GM10847 (cell line): ENCODE measurements around the gene LINC01488.

Source experiments
- POLR2A ChIP-seq: IDR thresholded peaks from 2 replicates; pipeline ENCODE4 v1.6.1; 2011; ENCODE audit not compliant: insufficient read length; ENCODE audit errors: extremely low read depth

Gene LINC01488

DNA sequence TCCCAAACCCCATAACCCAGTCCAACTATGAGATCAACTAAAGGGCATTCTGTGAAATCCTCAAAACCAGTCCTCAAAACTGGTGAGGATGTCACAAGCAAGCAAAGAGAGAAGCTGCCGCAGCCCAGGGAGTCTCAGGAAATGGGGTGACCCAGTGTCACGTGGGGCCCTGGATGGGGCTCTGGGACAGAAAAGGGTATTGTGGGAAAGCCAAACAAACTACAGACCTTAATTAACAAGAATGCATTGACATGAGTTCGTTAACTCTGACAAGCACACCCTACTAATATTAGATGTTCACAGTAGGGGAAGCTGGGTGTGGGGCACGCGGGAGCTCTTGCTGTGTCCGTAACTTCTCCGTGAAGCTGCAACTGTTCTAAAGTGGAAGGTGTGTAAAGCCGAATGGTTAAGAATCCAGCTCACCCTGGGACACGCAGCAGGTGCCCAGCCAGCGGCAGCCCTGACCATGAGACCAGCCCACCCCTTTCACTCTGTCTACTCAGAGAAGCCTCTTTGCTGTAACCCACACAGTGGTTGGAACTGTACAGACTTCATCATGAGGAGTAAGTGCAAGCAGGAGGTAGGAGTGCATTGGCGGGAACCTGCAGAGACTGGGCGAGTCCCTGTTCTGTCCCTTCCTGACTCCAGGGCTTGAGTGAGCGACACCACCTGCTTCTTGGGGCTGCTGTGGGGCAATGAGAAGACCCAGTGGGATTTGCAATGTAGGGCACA lies 17.9 kb downstream of the LINC01488 start:
- no peak for TF ChIP-seq POLR2A

DNA sequence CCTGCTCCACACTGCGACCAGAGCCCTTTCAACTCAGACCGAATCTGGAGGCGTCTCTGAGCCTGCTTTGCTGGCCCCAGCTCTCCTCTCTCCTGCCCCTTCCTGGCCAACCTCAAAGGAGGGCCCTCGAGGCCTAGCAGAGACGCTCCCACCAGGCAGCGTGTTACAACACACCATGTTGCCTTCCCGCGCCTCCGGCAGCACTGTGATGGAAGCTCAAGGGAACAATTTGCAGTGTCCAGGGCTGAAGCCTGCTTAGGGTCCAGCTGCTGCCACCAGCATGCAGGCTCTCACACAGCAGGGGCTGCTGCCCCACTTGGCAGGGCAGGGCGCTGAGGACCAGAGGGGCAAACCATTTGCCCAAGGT lies 18.4 kb downstream of the LINC01488 start:
- no peak for TF ChIP-seq POLR2A

DNA sequence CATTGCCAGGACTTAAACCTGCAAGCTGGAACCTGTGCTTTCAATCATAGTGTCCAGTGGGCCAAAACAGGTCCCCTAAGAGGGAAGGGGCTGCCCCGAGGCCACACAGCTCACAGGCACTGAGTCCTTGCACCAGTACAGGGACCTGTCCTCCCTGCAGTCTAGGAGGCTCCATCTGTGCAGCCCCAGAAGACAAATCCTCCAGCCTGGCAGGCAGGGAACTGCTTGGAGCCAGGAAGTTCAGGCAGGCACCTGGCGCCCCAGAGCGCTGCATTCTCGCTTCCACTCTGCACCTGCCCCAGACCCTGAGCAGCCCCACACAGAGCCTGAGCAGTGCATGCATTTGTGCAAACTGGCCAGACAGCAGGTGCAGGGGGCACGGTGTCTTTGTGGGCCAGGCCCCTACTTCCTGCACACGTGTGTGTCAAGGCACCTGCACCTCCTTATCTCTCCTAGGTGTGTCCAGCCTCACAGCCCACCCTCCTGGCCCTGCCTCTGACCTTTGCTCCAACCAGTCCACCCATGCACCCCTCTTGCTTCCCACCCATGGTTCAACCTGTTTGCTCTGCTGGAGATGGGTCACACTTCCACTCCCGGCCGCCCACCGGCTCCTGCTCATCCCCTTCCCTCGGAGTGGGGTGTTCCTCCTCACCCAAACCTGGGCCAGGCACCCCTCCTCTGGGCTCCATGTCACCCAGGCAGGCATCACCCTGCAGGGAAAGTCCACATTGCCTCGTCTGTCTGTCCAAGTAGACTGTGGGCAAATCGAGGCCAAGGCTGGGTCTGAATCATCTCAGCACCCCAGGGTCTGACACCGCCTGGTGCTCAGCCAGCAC lies 19.0 kb downstream of the LINC01488 start:
- TF ChIP-seq POLR2A, result no peak

DNA sequence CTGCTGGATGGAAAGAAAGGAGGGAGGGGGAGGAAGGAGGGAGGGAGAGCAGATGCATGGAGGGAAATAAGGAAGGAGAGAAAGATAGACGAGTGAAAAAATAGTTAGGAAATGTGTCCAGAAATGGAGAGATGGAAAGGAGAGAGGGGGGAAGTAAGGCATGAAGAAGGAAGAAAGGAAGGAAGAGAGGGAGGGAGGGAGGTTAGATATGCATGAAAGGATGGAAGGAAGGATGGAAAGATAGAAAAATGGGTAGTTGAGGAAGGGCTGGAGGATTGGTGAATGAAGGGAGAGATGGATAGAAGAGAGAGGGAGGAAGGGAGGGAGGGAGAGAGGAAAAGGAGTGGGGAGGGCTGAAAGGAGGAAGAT lies 19.6 kb downstream of the LINC01488 start:
- TF ChIP-seq POLR2A, result no peak

DNA sequence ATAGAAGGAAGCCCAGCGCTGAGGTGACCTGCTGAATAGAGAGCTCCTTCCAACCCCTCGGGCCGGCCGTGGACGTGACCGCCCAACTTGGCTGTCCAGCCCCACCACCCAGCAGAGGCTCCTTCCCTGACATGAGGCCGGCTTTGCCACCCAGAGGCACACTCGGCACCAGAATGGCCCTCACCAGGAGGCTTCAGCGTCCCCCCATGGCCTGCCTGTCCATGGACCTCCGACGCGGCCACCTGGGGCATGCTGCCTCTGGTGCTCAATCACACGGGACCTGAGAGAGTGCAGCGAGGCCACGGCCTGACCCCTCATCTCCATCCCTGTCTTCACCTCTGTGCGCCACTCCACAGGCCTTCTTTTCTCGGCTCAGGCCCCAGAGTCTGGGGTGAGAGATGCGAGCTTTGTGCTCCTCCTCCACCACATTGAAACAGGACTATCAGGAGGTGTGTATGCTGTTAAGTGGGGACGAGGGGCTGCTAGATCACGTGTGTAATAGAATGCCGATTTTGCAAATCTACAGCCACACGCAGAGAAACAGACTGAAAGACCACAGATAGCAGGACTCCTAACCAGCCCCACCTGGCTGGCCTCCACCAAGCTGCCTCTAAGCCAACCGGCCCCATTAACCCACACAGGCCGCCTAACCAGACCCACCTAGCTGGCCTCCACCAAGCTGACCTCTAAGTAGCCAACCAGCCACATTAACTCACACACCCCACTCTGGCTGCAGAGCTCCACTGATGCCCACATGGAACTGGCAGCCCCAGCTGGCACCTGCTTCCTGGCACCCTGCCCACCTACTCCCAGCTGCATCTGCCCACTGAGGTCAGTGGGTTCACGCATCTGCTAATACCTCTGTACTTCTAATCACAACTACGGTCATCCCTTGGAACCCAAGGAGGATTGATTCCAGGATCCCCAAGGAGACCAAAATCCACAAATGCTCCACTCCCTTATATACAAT lies 20.7 kb downstream of the LINC01488 start:
- TF ChIP-seq POLR2A, result no peak

DNA sequence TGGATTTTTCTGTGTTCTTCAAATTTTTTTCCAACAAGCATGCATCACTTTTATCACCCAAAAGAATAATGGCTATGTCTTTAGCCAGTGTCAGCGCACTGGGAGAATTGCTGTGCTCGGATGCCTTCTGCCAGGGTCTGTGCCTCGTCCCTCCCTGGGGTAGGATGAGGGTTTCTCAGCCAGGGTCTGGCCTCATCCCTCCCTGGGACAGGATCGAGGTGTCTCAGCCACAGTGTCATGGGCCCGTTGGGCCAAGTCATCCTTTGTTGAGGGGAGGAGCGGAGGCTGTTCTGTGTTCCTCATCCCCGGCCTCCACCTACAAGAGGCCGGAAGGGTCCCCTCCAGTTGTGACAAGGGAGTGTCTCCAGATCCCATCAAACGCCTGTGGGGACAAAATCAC lies 22.7 kb downstream of the LINC01488 start:
- TF ChIP-seq POLR2A, result no peak

DNA sequence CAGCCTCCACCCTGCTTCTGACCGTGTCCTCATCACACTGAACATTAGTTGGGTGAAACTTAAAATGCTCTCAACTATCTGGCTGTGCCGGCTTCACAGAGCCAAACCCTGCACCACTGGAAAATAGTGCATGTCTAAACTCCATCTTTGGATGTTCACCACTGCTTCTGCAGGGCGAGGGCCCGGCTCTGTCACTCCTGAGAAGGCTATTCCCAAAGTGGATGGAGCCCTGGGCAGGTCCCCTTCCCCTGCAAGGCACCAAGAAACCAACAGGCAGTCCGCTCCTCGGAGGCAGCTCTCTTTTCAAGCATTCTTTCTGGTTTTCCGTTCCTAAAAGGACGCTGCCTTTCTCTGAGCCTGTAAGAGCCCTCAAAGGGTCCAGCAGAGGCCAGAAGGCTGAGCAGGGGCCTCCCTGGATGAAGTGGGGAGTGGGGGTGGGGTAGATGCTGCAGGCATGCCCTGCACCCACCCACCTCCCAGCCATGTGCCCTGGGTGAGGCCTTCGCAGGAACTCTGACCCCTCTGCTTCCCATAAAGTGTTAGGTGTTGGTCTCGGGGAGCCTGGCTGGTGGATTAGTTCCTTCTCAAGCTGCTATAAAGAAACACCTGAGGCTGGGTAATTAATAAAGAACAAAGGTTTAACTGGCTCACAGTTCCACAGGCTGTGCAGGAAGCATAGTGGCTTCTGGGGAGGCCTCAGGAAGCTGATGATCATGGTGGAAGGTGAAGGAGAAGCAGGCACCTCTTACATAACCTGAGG lies 23.3 kb downstream of the LINC01488 start:
- TF ChIP-seq POLR2A, result no peak

DNA sequence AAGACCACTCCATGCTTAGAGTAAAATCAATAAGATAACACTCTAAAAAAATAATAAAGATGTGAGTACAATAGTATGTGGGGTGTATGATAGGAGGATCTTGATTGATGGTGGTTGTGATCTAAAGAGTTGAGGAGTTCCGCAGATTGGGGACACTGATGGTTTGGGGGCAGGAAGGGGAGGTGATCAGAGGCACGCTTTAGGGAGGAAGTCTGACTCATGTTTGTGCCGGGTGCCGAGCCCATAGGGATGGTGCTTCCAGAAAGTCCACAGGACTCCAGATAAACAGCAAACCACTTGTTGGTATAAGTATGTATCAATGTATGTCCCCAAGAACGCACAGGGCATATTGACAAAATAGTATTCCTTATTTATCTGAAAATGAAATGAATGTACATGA lies 27.5 kb downstream of the LINC01488 start:
- no peak for TF ChIP-seq POLR2A

DNA sequence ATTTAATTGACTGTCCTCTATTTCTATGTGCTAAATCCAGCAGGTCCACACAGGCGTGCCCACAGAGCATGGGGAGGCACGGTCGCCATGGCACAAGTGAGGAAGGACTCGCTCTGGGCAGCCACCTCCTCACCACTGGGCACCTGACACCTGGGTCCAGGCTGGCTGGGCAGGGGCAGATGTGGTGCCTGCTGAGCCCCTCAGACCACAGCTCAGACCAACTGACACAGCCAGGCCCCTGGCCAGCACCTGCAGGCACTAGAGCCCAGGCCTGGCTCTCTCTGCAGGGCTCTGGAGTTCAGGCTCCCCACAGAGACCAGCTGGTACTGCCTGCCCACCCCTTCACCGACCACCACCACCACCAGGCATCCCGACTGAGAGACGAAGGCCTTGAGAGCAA lies 27.9 kb downstream of the LINC01488 start:
- no peak for TF ChIP-seq POLR2A

DNA sequence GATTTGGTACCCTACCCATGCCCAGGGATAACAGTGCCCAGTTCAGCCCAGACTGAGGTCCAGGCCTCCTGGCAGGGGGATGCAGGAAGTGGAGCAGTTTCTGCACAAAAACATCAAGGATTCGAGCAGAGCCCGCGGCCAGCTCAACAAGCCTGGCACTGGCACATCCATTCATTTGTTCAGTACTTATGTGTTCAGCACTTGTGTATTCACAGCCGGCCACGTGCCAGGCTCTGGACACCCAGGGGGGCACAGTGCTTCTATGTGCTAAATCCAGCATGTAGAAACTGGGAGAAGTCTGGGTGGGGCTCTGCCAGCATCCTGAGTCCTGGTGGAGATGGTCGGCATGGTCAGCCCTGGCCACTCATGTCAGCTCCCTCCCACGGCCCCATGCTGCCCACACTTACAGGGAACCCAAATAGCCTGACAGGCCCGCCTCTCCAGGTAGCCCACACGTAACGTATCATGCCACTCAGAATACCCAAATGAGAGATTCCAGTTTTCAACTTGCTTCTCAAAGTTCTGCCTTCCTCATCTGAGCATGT lies 28.5 kb downstream of the LINC01488 start:
- TF ChIP-seq POLR2A, result no peak

DNA sequence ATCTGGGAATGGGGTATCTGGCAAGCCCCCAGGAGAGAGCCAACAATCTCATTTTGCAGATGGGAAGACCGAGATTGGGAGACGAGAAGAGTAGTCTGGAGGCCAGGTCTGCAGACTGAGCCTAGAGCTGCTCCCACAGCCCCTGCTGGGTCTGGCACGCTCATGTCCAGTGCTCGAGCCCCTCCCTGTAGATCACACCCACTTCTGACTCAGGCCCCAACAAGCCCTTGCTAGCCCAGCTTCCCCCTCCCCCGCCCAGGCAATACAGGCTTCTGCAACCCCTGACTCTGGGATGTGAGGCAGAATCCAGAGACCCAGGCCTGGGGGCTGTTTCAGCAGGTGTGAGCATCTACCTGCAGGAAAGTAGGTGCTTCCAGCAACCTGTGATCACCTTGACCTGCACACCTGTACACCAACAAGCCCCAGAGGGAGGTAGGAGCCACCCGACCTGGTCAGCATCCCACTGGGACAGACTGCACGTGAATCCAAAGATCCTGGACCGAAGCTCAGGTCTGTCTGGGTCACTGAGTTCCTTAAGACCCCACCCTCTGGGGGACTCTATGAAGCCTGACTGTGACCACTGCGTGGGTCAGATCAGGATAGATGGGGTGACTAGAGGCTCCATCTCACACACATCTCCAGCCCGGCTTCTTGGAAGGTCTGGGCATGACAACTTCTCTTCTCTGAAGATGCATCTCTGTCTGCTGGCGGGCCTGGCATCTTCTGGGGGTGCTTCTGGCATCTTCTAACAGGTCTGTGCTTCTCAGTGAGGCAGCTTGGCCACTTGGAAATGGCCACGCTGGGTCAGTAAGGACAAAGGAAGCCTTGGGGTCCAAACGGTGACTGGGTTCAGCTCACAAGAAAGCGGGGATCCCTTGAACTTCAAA lies 29.3 kb downstream of the LINC01488 start:
- TF ChIP-seq POLR2A, result no peak

DNA sequence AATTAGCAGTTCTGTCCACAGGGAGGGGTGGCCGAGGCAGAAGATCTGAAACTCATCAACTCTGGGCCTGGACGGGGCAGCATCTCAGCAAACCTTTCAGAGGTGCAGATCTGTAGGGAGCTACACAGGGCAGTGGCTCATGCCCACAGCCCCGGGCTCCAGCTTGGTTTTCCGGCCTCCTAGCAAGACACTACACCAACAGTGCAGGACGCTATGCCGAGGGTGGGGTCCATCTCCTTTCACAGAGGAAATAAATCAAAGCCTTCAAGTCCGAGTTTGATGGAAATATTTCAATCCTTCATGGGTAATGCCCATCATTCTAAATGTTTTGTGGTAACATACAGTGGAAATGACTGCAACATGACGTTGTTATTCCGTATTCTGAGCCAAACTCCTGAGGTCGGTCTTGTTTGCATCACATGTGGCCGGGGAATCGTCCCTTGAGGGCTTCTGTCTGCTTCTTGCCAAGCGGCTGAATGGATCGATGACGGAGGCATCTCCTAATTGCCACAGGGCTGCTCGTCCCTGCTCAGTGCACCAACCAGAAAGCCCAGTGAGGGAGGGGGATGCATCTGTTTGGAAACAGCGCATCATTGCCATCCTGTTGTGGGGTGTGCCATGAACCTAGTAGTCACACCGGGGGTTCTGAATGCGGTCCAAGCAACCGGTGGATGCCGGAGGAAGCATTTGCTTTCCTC lies 30.0 kb downstream of the LINC01488 start:
- no peak for TF ChIP-seq POLR2A

DNA sequence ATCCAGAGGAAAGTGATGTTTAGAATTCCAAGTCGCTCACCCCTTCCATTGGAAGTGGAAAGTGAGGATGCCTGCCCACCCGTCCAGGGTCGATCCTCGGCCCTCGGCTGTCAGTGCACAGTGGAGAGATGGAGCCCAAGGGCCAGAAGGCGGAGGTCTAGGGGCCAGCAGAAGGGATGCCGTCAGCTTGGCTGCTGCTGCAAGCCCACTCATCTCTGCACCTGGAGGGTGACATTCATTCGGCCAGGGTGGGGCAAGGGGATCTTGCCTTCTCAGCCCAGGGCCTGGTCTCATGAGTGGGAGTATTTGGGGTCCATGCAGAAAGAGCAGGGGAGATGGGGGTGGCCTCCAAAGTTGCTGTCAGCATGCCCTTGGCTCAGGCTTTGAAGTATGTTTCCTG lies 30.7 kb downstream of the LINC01488 start:
- TF ChIP-seq POLR2A, result no peak
